Stimulated activated CD8-positive, alpha-beta memory T cell treated with anti-CD3 and anti-CD28 coated beads, Interleukin-4, amount 100 ng/mL, for 1 hour (primary cell): ENCODE results near the gene UNKL.

Experiments used
- DNase-seq, 2 donors: peaks; one replicate each; pipeline ENCODE4 v3.0.0-alpha.2; 2020; ENCODE audit warnings: low read depth in 2 of 2, low spot score in 1 of 2

The UNKL gene

GRCh38 chr16:1414532-1415260 is at the start of gene UNKL:
TSS of gene UNKL (minus strand) at chr16:1414704. CDS start at chr16:1414691, 13 bp downstream.
- DNase-seq, result peak; percentile 50 to 78

DNA sequence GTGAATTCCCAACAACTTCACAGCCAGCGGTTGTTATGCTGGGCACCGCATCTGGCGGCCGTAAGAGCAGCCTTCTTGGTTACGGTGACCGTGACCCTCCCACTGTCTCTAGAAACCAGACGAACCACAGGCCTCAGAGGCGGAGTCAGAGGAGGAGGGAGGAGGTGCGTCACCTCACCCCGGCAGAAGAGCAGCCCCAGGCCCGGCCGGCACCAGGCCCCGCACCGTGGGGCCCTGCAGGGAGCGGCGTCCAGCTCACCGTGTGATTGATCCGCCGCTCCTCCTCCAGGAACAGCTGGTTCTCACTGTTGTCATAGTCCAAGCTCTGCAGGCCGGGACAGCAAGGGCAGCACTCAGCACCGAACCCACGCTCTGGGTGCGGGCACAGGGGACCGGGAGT is 46.6 kb upstream of the UNKL start:
- DNase-seq, result no peak

DNA sequence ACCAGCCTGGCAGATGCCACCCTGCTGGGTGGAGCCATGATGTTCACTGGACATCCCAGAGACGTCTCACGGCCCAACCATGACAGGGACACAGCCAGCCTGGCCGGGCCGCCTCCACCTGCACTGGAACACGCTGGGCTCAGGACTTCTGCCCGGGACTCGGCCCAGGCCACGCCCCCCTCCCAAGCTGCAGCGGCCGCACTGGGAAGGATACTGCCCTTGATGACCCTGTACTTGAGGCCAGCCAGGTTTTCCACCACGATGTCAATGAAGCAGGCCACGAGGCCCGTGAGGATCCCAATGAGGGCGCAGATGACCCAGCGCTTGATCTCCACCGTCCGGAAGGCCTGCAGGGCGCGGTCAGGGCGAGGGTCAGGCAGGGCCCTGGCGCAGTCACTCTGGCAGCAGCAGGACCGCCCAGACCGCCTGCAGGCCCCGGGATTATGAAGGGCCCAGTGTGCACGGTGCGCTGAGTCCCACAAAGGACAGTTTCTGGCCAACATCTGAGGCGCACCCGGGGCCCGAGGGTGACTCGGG is 46.2 kb upstream of the UNKL start:
- DNase-seq, result no peak

DNA sequence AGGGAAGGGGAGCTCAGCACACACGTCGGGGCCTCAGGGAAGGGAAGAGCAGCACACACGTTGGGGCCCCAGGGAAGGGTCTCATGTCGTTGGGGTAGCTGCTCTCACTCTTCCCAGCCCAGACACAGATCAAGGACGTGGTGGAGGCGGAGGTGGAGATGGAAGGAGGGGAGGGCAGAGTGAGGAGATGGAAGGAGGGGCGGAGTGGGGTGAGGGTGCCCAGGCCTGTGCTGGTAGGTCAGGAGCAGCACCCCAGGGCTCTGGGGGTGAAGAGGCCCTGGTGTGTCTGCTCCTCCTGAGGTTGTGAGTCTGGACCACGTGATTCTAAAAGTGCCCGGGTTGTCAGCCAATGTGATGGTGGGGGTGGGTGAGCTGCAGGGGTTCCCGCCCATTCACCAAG is 45.5 kb upstream of the UNKL start:
- no peak for DNase-seq

- DNase-seq, result no peak
Observed at GRCh38 chr16:1458977-1459341, 44.5 kb upstream of the UNKL start.

- no peak for DNase-seq
Observed at GRCh38 chr16:1458336-1458976, 44.0 kb upstream of the UNKL start.

GRCh38 chr16:1457489-1458245 is 43.2 kb upstream of the UNKL start:
- DNase-seq, result no peak

- no peak for DNase-seq
Observed at GRCh38 chr16:1456951-1457350, 42.4 kb upstream of the UNKL start.

GRCh38 chr16:1455190-1456171 is 41.0 kb upstream of the UNKL start:
- no peak for DNase-seq

GRCh38 chr16:1454561-1454960 is 40.1 kb upstream of the UNKL start:
- no peak for DNase-seq

DNA sequence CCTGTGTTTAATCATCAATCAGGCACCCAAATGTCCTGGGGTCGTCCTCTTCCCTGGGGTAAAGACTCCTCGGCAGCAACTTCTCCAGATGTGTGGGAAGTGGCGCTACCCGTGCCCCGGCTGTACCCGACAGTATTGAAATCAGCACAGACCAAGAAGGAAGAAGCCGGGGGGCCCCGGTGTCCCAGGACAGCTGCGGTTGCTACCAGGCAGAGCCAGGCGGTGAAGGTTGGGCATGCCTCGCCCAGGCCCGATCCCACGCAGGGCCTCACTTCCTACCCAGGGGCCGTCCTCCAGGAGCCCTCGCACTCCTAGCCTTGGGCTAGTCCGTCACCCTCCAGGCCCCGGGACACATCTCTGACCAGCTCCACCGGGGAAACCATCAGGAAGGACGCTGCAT is 38.8 kb upstream of the UNKL start:
- no peak for DNase-seq

- DNase-seq, result no peak
Observed at GRCh38 chr16:1452530-1452929, 38.0 kb upstream of the UNKL start.

DNA sequence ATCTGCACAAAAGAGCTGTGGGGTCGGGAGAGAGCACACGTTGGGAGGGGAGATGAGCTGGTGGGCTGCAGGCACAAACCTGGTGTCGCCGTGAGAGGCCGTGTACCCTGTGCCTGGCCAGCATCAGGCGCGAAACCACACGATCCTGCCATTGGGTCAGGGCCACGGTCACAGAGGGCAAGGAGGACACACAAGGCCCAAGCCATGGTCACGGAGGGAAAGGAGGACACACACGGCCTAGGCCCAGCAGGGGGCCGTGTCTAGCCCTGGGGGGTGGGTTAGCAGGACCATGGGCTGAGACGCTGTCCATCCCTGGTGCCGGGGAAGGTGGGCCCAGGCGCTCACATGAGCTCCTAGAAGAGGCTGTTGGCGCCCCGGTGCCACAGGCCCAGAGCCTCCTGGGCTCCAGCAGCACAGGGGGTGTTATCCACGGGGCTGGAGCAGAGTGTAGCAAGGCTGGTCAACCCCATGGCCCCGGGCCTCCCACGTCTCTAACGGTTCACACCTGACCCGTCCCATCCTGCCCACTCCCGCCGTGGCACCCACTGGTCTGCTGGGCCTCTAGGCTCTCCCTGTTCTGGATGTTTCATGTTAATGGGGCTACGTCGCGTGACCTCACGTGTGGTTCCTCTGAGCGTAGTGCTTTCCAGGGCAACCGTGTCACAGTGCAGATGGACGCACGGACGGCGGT is 37.3 kb upstream of the UNKL start:
- no peak for DNase-seq

DNA sequence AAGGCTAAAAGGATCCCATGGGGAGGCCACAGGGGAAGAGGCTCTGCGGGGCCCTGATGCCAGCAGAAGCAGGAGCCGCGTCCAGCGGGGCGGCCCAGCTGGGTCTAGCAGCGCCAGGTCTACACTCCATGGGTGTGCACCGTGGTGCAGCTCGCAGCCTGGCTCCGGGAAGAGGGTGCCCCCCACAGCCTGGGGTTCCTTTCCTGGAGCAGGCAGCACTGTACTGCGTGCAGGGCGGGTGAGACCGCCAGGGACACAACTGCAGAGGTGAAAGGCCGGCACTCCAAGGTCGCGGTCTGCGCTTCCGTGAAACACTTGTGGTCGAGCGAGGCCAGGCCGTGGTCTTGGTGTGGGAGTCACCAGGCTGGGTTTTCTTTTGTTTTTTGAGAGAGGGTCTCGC is 36.3 kb upstream of the UNKL start:
- DNase-seq, result no peak

- DNase-seq, result no peak
Observed at GRCh38 chr16:1450218-1450617, 35.7 kb upstream of the UNKL start.

DNA sequence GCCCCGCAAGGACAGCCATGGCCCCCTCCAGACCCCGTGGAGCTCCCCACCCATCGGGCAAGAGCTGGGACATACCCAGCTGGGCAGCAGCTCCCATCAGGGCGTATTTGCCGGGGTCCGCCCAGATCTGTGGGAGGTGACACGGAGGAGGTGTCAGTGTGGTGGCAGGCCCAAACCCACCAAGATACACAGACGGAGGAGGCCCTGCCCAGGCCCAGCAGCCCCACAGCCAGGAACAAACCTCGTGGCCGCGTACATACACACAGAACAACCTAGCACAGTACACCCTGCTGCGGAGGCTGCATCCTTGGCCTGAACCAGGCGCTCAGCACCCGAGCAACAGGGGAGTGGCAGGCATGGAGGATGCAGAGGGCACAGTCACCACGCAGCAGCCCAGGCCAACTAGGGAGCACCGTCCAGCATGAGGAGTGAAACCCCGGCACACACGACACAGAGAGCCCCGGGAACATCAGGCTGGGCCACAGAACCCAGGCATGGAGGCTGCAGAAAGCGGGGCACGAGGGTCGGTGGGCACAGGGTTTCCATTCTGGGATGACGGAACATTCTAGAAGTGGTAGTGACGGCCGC is 34.8 kb upstream of the UNKL start:
- no peak for DNase-seq

GRCh38 chr16:1448536-1449116 is 34.1 kb upstream of the UNKL start:
- DNase-seq, result no peak

DNA sequence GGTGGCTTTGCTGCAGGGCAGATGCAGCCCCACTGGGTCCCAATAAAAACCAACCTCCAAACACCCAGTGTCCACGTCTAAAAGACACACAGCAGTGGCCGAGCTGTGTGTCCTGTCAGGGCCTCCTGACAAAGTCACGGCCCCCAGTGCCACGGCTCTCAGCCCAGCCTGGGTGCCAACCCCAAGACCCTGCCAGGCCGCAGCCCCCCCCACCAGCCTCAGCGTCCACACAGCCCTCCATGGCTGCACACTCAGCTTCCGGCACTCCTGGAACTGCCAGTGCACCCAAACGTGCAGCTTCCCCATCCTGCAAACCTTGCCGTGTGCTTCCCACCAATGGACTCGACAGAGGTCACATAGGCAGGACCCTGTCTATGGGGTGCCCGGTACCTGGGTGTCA is 33.5 kb upstream of the UNKL start:
- DNase-seq, result no peak

DNA sequence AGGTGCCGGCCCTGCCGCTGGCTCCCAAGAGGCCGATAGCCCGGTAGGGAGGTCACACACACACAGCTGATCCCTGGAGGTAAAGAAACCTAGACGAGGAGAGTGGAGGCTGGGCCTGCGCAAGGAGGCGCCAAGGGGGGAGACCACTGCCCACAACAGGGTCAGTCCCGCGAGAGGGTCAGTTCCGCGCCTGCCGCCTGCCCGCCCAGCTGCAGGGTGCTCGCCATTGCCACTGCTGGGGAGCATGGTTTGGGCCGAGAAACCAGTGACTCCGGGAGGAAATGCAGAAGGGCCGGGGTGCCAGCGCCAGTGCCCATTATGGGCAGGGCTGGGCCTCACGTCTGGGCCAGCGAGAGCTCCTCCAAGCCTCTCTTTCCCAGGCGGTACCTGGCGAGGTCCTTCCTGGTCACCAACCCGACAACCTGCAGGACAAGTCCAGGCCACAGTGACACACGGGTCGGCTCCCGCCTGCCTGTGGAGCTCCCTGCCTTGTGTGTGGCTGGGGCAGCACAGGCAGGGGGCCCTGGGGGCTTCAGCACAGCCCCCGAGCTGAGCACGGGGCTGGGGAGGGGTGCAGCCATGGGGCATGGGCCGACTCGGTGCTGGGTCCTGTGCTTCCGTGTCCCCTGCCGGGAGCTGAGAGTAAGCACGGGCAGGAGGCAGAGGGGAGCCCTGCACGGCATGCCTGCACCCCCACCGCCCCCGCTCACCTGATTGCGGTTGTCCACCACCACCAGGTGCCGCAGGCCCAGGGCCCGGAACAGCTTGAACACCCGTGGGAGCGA is 32.0 kb upstream of the UNKL start:
- DNase-seq, result no peak
